ENCODE data around the gene MYO5A.

Gene MYO5A

DNA sequence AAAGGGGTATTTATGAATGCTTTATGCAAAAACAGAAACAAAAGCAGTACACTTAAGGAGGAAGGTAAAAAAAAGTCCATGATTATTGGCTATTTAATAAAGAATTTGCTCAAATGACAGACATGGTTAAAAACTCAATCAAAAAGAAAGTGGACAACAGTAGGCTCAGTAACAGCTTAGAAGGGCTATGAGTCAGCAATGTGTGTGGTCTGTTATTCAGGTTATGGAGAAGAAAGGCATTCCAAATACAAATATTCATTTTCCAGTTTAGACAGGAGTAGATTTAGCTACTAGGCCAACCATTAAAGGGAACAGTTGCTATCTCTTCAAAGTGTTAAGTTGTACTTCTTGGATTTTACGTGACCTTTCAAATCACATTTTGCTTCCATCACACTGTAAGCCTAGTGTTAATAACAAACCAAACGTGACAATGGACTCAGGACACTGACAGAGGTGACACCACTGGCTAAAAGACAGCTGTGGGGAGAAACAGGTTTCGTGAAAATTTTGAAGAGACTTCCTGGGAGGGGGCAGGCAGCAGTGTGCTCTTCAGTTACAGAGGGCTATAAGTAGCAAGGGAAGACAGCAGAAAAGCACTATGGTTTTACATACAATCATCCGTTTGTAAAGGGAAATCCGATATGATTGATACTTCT lies 191.4 kb downstream of the MYO5A start:
- no peak for DNase-seq (ENCODE audit: low read depth in 1 of 2, low spot score in 1 of 2)

DNA sequence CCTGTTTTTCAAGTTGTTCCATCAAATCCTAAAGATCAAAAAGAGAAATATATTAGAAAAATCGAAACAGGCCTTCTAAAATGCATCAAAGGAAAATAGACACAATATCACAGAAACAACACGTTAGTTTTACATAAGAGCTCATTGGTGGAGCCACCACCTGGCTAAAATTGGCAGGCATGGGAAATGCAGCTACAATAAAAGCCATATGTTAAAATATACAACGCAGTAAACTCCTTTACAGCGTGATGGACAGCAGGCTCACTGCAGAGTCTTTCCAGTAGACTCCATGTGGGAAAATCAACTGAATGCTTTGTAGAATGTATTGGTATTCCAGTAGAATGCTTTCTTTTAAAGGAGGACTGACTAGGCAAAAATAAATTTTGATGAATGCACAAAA lies 192.2 kb downstream of the MYO5A start:
- no peak for DNase-seq (ENCODE audit: low read depth in 1 of 2, low spot score in 1 of 2)

DNA sequence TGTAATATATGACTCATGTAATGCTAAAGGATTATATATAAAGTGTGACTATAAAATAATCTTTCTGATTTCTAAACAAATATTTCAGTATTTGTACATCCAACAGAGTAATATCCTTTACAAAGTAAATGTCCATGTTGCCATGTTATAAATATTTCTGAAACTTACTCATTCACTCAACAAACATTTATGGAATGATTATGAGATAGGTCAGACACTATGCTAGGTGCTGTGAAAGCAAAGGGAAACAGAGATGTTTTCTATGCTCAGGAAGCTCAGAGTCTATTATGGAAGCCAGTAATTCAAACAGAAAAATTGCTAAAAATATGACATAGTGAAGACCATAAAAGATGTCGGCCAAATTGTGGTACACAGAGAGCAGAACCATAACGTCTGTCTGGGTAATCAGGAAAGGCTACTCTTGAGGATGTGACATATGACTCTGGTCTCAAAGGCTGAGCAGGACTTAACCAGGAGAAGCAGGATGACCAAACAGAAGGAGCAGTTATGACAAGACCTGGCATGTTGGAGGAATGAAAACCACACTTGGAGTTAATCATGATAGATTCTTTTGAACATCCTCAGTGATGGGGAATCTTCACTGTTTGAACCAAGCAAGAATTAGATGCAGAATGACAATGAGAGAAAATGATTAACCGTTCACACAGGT lies 194.1 kb downstream of the MYO5A start:
- DNase-seq (ENCODE audit: low read depth in 1 of 2, low spot score in 1 of 2), result no peak

DNA sequence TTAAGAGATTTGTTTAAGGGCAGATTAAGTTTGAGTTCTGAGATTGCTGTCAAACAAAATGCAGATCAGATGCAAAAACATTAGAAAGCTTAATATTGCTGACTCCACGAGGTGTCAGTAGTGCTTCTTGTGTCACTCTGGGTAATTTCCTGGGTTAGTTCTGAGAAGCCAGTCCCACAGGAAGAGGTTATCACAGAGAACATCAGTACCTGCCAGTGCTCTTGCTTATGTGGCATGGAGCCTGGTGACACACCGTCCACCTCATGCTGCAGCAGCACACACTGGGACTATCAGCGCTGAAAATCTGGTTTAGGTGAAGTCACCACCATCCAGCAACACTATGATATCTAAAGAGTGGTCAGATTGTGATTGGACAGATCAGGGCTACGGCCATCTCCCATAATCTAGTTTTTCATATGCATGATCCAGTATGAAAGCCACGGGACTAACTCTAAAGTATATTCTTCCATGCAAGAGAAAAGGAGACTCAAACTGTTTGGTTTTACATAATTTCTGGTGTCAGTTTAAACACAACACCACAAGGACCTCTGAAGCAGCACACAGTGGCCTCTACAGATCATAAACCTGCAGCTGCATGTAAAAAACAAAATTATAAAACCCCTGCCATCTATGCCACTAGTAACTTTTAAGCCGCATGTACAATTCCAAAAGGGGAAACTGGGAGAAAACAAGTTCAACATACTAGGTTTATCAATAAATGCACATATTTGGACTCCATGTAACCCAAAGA lies 197.0 kb downstream of the MYO5A start:
- DNase-seq (ENCODE audit: low read depth in 1 of 2, low spot score in 1 of 2), result peak in 1 of 2 donors; percentile 17

DNA sequence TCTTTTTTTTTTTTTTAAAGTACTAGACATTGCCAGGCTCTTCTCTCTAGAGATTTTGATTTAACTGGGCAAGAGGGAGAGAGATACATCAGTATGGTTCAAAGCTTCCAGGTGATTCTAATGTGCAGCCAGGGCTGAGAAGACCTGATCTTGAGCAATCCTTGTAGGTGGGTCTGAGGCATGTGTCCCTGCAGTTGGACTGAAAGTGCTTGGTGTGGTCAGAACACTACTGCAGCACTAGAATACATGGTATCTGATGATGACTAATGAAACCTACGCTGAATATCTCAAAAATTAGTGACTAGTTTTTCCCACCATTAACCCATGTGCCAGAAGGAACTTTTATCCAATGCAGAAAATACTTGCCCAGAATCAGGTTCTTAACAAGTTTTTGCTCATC lies 198.7 kb downstream of the MYO5A start:
- DNase-seq (ENCODE audit: low read depth in 1 of 2, low spot score in 1 of 2), result no peak

DNA sequence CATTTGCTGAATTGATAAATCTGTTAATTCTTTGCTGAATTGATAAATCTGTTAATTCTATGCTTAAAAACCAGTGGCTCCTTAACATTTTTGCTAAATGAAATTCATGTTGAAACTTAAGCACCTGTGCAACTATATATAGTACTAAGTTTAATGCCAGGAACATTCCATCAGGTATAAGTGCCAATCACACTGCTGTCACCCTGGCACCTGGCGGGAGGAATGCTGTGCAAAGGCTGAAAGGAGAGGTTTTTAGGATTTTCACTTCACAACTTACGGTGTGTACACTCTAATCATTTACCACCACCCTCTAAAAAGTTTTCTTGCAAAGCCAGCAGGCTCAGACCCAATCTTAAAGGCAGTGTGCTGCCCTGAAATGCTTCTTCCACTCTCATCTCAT lies 199.5 kb downstream of the MYO5A start:
- DNase-seq (ENCODE audit: low read depth in 1 of 2, low spot score in 1 of 2), result no peak

DNA sequence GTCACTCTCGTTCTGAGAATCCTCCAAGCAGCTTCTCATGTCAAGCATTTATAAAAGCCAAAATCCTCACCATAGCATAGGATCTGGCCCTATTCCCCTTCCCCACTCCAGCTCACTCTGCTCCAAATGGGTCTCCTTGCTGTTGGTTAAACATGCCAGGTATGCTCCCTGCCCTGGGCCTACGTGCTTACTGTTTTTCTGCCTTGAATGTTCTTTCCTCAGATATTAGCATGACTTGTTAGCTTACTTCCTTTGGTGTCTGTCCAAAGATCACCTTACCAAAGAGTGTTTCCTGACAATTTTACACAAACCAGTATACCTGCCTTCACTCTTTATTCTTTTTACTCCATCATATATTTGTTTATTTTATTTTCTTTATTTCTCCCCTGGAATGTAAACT lies 200.0 kb downstream of the MYO5A start:
- DNase-seq (ENCODE audit: low read depth in 1 of 2, low spot score in 1 of 2), result no peak

DNA sequence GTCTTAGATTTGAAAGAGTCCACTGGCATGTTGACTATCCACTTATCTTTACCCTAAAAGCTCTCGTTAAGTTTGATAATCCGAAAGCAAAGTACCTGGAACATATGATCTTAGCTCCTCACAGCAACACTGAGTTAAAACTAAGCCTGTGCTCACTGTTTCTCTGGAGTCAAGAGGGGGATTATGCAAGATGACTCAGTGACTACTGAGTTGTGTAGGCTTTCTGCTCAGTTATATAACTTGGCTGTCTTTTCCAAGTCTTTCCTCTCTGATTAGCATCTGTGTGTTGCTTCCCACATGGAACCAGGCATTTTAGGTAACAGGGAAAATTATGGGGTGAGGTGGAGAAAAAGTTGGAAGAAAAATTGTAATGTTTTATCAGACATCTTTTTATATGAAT lies 201.9 kb downstream of the MYO5A start:
- DNase-seq (ENCODE audit: low read depth in 1 of 2, low spot score in 1 of 2), result no peak

DNA sequence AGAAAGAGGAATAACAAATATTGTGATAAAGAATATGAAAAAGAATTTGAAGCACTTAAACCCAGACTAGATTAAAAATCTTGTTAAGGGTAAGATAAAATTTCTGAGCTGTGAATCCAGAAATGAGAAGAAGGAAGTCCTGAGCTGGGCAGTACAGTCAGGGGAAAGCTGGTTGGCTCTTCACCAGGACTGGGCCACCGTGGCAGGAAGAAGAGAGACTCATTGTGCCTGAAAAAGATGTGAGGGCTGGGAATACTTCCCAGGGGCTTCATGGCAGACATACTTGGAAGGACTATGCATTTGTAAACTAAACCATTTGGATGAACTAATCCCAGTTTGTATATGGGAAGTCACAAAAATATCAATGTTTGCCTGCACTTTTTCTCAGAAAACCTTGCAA lies 204.6 kb downstream of the MYO5A start:
- no peak for DNase-seq (ENCODE audit: low read depth in 1 of 2, low spot score in 1 of 2)

DNA sequence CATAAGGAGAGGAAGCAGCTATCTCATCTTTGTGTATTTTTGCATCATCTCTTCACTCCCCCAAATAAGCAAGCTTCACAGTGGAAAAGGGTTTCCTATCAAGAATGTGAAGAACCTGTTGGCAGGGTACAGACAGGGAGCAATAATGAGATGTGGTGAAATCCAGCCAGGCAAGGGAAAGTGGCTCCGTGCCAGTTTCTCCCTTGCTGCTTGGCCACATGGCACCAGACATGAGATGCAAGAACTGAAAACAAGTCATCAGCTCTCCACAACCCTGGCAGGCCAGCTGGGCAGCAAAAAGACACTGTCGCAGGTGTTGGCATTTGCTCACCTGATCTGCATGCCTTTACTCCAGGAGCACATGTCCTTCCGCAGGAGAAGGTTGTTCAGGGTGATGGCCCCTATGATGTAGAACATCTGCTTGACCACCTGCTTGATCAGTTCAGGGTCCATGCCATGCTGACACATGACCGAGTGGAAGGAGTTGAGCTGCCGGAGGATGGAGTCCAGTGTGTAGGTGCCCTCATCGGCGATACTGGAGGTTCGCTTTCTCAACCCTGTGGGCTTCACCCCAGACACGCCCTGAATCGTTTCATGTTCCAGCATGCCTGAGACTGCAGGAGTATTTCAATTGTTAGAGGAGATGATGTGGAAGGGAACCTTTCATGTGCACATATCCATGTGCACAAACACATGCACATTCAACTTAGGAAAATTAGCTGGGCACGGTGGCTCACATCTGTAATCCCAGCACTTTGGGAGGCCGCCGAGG lies 209.8 kb downstream of the MYO5A start:
- DNase-seq (ENCODE audit: low read depth in 1 of 2, low spot score in 1 of 2), result no peak

DNA sequence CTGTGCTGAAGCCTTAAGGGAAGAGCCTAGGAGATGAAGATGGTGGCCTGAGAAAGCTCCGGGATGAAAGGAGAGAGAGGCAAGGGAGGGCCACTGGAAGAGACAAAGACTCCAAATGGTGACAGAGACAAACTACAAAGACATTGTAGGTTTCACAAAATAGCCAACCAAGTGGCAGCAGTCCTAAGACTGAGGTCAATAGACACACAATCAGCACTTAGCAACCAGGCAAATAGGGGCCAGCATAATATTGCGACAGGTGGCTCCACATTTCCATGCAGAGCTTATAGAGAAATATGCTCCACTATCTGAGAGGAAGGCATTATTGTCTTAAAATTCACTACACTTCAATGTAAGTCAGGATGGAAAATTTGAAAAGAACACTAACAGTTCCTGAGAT lies 211.0 kb downstream of the MYO5A start:
- no peak for DNase-seq (ENCODE audit: low read depth in 1 of 2, low spot score in 1 of 2)

DNA sequence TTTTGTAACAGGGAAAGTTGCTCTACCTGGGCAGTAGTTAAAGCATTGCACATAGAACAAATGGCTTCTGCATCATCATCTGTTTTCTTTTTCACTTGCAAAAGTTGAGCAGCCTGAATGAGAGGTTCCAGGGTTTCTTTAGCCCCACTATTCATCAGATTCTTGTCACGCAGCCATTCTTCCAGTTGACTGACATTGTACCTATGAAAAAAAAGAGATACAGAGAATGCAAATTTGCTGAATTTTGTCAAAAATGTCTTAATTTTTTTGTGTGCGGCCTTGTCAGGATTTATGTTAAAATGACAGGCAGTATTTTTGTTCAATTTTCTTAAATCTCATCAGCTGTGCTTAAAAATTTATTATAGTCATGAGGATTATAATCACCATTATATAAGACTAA lies 211.7 kb downstream of the MYO5A start:
- DNase-seq (ENCODE audit: low read depth in 1 of 2, low spot score in 1 of 2), result no peak

DNA sequence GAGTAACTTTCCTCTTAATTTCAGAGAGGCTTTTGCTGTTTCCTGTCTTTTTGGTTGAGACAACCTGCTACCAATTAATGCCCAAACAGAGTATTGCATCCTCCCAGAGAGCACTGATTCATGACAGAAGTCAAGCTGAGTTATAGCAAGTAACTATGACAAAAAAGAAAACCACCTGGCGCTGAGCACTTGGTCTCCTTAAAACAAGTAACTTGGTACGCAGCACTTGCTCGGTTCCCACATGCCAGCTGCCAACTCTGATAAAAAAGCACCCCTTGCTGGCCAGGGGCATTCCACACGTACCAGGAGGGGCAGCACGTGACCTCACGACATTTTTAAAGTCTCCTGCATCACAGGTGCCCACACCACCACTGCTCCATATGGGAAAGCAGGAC lies 219.5 kb downstream of the MYO5A start:
- DNase-seq (ENCODE audit: low read depth in 1 of 2, low spot score in 1 of 2), result no peak

DNA sequence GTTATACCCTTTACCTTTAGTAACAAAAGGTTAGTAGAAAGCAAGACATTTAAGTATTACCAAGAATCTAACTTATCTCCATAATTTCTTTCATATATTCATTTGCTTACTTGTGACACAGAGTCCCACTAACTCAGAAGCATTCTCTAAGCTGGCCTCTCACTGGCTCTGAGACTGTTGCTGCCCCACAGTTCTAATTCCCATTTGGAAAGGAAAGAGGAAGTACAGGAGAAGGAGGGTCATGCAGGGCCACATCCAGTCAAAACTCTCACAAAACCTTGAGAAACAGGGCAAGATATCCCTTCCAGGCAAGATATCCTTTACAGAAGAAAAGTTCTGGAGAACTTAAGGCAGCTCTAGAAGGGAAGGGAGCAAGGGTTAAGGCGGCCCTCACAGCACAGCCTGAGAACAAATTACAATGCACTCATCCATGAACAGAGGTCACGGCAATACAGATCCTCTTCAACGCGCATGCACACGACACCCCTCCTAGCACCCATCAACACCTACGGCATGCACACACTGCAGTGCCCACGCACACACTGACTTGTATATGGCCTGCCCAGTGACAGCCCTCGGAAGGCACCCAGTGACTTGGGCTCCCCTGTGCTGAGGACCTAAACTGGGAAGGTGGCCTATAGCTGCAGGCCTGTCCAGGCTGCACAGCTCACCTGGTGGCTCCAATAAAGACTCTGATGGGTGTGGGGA lies 220.1 kb downstream of the MYO5A start:
- no peak for DNase-seq (ENCODE audit: low read depth in 1 of 2, low spot score in 1 of 2)

DNA sequence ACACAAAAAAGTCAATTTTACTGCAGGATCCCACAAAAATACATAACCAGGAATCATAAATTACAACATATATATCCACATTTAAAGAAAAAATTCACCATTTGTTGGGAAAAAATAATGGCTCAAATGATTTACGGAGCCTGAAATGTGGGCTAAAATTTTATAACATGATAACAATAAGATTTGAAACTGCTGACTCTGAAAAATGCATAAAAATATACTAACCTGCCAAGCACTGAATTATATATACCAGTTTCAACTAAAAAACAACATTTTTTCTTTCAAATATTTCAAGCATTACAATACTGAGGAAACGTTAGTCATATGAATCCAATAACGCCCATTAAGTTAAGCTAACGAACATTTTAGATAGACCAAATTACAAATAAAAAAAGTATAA lies 220.8 kb downstream of the MYO5A start:
- DNase-seq (ENCODE audit: low read depth in 1 of 2, low spot score in 1 of 2), result no peak

DNA sequence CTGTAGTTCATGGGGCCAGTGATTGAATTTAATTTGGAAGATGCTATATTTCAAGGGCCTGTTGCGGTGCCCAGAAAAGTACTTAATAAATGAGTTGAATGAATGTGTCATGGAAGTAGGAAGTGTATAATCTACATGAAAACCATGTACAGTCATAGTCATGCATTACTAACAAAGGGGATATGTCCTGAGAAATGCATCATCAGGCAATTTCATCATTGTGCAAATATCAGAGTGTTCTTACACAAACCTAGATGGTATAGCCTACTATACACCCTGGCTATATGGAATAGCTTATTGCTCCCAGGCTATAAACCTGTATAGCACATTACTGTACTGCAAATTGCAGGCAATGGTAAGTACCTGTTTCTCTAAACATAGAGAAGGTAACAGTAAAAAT lies 222.4 kb downstream of the MYO5A start:
- no peak for DNase-seq (ENCODE audit: low read depth in 1 of 2, low spot score in 1 of 2)

DNA sequence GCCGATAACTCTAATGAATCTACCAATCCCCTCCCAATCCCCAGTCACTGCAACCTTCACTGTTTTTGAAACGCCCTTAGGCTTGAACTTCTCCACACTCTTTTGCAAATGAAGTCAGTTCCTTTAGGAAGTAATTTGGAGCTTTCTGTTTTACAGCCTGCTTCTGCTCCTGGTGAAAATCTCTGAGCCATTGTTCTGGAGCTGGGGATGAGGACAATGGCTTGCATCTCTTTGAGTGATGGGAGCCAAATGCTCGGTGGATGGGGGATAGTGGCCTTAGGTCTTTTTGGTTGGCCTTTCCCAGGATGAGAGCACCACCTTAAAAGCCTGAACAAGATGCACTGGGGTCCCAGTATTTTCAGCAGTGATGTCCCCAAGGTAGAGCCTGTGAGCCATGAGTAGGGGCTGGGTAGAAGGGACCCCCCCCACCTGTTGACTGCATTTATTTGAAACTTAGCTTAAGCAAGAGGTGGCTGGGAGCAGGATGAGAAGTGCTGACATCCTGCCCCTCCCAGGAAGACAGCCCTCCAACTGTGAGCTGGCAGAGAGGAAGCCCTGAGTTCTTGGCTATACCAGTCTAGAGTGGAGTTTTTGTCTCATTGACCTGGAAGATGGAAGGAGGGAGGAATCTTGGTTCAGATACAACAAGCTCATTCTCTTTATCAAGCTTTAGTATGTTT lies 225.4 kb downstream of the MYO5A start:
- DNase-seq (ENCODE audit: low read depth in 1 of 2, low spot score in 1 of 2), result no peak

DNA sequence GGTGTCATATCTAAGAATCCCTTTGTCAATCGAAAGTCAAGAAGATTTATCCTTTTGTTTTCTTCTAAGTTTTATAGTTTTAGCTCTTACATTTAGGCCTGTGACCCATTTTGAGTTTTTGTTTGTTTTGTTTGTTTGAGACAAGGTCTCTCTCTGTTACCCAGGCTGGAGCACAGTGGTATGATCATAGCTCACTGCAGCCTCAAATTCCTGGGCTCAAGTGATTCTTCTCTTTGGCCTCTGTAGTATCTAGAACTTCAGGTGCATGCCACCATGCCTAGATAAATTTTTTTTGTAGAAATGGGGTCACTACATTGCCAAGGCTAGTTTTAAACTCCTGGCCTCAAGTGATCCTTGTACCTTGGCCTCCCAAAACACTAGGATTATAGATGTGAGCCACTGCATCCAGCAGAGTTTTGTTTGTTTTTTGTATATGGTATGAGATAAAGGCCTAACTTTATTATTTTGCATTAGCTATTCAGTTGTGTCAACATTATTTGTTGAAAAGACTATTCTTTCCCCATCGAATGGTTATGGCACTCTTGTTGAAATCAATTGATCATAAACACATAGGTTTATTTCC lies 227.3 kb downstream of the MYO5A start:
- no peak for DNase-seq (ENCODE audit: low read depth in 1 of 2, low spot score in 1 of 2)

DNA sequence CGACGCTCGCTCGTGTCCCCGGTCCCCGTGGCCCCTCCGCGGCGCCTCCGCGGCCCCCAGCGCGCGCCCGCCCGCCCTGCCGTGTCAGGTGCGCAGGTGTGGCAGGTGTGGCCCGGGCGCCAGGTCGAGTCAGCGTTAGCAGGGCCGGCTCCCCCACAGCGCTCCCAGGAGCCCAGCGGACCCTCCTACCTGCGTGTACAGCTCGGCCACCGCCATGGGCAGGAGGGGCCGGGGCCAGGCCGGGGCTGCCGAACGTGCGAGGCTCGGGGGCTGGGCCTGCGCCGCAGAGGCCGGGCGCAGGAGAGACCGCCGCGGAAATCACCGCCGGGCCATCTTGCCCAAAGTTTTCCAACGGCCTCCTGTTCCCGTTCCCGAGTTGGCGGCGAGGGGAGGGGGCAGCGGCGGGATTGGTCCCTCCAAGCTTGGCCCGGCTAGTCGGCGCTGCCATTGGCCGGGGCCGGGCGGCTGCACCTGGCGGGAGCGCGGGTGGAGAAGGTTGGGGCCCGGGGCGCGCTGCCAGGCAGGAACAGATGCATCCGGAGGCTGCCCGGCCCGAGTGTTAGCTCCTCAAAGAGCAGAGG lies 233.2 kb downstream of the MYO5A start, which contains the start of gene MYO5C:
Gene MYO5C, minus strand, starts transcription at position 384 of the 581 bp plus-strand sequence. Its CDS starts 168 bp downstream, at position 216.
- DNase-seq (ENCODE audit: low read depth in 1 of 2, low spot score in 1 of 2), result no peak

Data from activated T-helper 1 cell treated with anti-CD3 and anti-CD28 coated beads, Interleukin-2, amount 50 U/mL, for 16 hours (primary cell).